T-helper 2 cell (primary cell): ENCODE data around the gene ARID3C.

Source experiments
- DNase-seq, 5 experiments: peaks; one replicate each; pipeline versions ENCODE4 v3.0.0 to v3.0.0-alpha.2; 2012 to 2022

Gene ARID3C

DNA sequence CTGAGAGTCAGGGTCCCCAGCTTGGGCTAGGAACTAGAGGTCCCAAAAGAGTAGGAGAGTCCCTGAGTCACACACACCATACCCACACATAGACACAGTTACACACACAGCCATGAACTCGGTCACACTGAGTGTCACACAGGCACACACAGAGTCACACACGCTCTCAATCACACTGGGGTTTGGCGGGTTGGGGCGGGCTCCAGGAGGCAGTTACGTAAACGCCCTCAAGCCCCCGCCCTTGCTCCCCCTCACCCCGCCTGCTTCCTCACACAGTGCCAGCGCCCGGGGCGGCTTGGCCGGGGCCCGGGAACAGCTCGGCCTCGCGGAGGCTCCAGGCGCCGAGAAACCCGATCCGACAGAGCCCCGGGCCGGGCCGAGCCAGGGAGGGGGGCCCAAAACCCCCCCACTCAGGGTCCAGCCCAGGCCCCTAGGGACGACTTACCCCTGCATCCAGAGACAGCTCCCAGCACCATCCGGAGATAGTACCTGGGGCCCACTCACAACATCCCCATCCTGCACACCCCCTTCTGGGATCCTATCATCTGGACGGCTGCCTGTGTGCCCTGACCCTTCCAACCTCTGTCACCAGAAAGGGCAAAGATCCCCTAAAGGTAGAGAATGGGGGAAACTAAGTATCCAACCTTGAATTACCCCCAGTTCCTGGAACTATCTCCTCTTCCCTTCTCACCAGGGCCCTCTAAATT, 35.8 kb downstream of the ARID3C start:
- DNase-seq: no peak

DNA sequence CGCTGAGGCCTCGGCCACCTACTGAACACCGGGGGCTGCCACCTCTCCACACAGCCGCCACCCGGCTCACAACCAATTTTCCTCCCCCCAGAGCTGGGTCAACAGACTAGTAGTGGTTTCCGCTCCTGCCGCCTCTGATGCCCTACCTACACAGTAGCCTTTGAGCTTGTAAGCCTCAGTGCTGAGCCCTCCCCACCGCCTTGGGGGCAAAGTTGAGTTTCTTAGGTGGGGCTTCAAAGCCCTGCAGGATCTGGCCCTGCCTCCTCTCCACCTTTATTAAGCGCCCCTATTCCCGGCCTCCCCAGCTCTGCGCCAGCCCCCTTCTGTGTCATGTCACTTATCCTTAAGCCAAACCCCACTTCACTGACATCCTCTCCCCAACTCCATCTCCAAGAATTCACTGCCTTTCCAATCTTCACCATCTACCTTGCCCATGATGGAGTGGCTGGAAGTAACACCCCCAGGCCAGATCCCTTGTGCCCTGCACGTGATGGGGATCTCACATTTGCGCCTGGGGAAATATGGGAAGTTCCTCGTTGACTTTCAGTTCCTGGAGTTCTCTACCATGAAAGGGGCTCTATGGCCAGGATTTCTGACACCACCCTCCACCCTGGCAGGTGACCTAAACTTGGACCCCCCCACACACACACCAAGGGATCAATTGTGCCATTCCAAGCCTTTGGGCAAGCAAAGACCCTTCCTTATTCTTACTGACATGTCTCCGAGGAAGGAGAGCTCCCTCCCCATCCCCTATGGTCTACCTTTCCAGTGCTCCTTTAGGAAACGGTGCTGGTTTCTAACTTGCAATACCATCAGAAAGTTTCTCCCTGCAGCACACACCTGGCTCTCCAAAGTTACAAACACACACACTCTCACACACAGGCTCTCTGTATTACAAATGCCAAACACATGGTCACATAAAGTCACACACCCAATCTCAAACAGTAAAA, 36.7 kb downstream of the ARID3C start:
- DNase-seq: no peak

DNA sequence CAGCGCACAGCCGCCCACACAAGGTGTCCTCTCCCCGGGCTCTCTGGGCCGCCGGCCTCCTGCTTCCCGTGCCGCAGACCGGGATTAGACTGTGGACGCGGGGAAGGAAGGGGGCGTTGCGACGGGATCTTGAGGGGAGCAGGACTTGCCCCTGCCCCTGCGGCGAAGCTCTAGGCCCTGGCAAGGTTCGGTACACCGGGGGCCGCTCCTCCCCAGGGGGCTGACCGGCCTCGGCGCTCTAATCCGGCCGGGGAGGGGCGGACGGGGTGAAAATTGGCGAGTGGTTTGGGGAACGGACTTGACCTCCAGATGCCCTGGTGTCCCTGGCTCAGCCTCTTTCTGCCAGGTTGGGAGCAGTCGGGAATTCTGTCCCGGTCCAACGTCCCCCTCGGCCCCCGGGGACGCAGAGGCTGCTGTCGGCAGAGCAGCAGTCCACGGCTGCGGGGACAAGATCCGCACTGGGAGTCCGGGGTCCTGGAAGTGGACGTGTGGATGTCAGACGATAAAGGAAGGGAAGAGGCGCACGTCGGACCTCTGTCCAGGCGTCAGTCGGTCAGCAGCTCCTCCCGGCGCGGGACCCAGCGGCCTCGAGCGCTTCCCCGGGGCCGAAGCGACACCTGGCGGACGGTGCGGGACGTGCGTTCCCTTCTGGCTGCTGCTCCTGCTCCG, 37.5 kb downstream of the ARID3C start:
- DNase-seq: peak; percentile 39 to 74 (median 63)

DNA sequence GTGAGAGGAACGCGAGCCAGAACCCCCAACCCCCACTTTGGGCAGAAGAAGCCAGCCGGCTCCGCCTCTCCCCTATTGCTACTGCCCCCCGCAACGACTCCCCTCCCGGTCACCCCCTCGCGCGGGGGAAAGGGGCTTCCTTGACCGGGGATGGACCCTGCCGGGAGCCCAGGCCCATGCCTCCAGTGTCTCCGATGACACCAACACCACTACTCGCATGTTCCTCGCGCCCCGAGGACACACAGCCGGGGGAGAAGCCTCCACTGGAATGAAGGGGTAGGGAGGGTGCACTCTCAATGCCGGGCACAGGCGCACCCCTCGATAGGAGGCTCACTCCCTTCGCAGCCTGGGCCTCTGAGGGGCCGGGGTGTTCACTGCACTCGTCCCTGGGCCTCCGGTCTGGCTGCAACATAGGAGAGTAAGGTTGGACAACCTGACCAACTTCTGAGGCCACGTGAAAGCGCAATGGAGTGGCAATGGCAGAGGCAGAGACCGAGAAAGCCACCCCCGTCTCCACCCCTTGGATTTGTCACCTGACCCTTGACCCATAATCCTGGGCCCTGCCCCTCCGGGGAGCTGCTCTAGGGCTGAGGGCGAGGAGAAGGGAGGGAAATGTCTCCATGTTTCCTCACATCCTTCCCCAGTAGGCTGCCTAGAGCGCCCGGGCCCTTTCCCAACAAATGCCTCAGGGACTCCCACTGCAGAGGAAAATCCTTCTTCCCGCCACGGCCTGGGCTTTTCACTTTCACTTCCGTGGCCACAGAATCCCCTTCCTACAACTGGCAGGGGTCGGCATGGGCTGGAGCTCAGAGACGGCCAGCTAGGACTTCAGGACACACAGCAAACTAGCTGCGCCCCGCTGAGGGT, 38.3 kb downstream of the ARID3C start:
- DNase-seq: peak in 1 of 5 experiments; percentile 5

DNA sequence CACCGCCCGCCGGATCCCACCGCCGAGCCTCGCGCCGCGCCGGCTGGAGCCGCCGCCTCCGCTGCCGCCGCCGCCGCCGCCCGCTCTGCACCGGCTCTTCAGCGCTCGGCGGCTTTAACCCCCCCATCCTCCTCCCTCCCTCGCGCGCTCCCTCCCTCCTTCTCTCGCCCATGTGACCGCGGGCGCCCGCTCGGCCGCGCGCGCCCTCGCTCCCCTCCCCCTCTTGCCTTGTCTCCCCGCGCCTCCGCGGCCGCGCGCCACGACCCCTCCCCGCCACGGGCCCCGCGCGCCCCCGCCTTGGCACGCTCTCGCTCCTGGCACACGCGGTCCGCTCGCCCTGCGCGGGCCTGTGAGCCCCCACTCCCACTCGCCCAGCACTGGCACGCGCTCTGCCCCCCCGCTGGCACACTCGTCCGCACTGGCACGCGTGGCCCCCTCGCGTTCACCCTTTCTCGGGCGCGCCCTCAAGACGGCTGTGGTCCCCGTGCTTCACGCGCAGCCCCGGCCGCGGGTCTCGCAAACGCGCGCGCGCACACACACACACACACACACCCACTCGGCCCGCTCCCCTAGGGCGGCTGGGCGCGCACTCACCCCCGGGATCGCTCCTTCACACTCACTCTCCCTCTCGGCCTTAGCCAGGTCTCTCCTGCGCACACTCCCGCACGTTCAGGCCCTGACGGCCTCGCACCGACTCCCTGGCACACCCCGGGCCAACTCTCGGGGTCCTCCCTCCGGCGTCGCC, 39.1 kb downstream of the ARID3C start, which contains the start of gene CNTFR:
TSS of gene CNTFR (minus strand) at position 89 of the 745 bp plus-strand sequence. CDS start 20,743 bp downstream, outside the sequence.
- peak in 1 of 5 experiments; percentile 50 for DNase-seq

DNA sequence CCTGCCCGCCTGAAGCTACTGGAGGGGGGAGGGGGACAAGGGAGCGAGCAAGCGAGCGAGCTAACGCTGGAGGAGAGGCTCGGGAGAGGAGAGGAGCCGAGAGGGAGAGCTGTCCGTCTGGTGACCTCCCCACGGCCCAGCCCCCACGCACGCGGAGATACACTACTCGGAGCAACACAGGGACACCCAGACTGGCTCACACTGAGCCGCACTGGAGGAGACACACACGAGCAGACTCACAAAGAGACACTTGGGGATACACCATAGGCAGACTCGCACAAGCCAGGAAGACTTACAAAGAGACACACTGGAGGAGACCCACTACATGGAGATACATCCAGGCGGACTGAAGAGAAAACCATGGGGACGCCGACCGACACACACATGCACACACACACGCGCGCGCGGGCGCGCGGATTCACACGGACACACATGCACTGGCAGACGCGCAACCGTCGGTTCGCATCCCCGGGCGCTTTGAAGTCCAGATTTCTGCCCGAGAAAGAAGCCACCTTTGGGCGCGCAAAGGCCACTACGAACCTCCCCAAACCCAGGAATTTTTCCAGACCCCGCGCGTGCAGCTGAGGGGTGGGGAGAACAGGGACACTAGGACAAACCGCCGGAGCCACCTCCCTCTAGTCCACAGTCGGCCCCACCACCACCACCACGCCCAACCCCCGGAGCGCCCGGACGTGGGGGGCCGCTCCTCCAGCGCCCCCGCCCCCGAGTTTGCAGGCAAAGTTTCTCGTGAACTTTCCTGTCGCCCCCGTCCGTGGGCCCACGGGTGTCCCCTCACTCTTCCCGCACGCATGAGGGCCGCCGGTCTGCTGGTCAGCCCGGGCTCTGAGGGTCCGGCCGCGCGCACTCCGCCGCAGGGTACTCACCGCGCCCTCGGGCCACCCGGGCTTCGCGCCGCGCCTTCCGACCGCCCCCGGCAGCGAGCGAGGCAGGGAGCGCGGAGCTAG, 39.9 kb downstream of the ARID3C start:
- no peak for DNase-seq

DNA sequence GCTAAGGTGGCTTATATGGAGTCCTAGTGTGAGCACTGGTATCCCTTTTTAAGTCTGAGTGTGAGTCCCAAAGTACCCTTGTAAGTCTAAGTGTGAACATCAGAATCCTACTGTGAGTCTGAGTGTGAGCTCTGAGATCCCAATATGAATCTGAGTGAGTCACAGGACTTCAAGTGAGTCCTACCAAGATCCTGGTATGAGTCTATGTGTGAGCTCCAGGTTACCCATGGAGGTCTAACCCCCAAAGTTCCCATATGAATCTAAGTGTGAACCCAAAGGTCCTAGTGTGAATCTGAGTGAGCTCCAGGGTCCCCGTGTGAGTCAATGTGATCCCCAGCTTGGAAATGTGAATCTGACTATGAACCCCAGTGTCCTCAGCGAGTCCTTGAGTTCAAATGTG, 41.6 kb downstream of the ARID3C start:
- no peak for DNase-seq

DNA sequence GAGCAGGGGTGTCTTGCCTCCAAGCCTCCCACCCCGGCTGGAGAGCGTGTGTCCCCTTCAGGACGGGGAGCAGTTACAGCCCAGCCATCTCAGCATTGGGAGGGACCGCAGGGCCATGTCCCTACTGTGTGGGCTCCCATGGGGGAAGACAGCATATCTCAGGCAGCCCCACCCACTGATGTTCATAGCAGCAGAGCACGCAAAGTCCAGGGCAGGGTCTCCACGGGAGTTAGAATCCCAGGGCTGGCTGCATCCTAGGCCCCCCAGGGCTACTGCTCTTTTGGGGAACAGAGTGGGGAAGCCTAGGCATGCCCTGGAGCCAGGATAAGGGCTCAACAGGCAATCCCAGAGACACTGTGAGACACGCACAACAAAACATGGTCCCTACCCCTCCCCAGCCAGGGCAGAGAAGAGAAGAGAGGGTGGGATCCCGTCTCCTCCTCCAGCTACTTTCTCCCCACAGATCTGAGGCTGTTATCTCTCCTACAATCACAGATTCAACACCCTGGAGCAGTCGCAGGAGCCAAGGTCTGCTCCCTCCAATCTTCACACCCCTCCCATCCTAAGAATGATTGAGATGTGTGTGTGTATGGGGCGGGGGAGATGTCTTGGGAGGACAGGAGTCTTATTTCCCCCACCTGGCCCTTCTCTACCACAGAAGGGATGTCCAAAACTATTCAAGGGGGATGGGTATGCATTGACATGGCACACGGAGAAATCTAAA, 42.8 kb downstream of the ARID3C start:
- DNase-seq: no peak

DNA sequence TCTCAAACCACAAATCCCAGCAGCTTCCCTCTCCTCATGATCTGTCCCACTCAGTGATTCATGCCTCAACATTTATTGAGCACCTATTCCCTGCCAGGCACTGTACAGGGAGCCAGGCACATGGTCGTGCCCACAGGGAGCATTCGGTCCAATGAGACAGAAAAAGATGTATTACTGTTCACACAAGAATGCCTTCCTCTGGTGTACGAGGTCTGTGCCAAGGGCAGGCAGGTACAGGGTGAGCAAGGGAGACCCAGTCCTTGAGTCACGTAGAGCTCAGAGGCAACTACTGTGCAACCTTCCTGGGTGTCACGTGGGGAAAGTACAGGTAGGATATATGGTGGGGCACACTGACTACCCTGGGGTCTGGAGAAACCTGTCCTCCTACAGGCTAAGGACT, 43.9 kb downstream of the ARID3C start:
- DNase-seq: no peak

DNA sequence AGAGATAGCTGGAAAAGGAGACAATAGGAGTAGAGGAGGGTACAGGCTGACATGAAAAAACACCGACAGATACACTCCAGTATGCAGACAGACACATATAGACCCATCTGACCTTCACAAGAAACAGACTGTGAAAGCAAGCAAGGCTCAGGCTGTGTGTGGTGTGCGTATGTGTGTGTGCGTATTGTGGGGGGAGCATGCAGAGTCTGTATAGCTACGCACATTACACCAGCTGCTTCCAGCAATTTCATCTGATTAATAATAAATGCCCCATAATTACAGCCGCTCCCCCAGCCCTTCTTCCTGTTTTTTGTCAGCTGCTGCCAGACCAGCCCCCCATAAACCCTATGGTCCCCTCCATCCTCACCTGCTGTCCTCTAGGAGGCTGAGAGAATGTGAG, 46.1 kb downstream of the ARID3C start:
- DNase-seq: no peak

DNA sequence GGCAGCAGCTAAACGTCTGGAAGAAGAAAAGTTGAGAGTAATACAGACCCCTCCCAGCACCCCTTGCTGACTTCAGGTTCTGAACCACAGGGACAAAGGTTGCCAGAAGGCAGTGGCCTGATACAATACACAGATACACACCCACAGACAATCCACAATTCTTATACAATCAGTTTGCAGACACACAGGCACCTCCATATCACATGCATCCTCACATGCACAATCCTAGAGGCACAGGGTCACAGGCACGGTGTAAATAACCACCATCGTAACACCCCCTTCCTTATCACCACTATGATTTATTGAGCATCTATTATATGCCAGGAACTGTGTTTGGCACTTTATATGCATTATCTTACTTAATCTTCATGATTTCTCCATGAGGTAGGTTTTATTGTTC, 47.5 kb downstream of the ARID3C start:
- DNase-seq: no peak

DNA sequence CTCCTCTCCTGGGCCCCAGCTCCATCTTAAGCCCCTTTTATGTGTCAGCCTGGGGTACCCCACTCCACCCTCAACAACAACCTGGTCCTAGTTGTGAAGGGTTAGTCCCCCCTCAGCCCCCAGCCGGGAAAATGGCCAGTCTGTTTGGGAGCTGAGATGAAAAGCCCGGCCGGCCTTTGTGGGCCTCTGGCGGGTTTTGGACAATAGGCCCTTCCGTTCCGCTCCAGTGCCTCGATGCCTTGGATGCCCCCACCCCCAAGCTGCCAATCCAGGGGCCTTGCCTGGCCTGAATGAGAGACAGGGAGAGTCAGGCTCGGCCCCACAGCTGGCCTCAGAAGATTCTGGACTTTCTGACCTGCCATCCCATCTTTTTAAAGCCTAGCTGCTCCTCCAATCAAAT, 48.5 kb downstream of the ARID3C start:
- no peak for DNase-seq

DNA sequence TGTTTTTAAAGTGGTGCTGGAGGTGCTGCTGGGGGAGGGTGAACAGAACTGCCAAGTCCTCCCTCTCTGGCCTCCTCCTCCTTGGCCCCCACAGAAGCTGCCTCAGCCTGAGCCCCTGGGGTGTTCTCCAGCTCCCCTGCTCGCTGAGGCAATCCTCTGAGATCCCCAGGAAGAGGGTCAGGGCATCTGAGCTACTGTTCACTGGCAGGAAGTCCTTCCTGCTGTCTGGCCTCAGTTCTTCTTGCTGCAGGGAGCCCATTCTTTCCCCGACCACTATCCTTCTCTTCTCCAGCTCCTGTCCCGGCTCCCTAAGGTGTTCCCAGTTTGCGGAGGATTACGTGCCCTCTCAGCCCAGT, 49.1 kb downstream of the ARID3C start:
- no peak for DNase-seq

DNA sequence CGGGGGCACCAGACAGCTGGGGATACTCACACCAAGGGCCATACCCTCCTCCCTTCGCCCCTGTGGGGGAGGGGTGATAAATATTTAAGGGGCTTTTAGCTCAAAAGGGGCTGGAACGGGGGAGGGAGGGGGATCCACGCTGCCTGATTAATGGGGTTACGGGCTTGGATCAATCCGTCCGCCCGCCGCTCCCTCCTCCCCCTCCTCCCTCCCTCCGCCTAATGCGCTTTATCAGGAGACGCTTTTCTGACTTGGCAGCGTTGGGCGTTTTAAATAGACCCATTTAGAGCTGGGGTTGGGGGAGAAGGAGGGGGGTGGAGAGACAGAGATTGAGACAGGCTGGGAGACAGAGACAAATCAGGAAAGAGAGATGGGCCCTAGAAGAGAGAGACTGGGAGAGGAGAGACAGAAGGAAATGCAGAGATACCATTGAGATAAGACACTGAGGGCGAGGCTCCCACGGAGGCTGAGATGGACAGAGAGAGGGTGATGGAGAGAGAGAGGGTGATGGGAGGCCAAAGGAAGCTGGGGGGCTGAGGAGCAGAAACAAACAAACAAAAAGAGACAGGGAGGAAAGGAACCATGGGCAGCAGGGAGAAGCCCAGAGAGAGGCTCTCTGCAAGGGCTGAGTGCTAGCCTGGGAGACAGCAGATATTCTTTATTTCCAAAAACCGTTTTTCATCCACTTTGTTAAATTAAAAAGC, 49.6 kb downstream of the ARID3C start:
- no peak for DNase-seq

DNA sequence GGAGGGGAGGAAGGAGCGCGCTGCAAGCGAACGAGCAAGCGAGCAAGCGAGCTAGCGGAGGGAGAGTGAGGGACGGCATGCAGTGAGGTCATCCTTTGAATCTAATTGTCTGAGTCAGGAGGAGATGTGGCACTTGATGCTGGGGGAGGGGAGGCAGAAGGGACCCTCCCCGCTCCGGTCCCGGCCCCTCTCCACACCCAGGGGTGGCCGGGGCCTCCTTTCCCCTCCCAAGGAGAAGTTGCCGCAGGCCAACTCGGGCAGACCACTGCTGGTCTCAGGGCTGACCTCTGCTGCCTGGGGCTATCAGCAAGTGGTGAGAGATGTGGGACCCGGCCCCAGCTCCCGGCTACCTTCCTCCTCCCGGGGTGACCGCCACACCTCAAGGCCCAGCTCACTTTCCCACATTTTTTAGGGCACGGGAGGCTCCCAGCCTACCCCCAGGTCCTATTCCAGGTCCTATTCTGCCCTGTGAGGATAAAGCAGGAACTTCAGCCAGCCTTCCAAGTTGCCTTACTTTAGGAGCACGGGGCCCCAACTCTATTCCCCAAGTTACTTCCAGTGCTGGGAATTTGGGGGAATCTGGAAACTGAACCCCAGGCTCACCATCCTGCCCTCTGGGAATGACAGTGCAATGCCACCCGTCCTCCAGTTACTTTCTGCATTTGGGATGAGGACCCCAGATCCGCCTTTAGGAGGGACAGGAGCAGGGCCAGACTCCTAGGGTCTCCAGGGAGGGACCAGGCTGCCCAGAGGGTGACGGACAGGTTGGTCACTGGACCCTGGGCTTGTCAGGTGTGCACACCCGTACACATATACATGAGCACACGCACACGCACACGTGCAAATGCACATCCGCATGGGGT, 50.4 kb downstream of the ARID3C start:
- DNase-seq: peak in 1 of 5 experiments; percentile 12

DNA sequence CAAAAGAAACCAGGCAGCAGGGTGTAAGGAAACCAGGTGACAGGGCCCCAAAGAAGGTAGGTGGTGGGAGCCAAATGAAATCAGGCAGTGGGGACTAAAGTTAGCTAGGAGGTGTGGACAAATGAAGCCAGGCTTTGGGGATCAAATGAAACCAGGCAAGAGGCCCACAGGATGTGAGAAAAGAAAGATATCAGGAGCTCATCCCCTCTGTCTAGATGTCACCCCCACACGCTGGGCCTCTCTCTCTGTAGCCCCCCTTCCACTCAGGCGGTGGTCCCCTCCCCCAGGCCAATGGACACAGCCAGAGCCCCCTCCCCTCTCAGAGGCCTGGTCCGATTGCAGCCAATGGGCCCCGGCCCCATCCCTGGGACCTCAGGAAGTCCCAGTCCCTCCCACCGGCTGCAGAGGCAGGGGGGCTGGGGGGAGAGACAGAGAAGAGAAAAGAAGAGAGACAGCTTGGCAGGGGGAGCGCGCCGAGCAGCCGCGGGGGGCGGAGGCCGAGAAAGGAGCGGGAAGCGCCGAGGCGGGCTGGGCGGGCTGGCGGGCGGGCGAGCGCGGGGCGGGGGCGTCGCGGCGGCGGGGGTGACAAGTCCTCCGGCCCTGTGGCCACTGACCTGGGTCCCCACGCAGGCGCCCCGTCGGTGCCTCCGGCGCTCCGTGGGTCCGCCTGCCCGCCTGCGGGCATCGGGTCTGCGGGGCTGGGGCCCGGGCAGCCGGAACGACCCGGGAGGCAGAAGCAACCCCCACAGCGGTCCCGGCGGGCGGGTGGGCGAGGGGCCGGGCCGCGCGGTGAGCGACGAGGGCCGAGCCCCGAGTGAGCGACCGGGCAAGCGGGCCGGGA, 51.2 kb downstream of the ARID3C start:
- DNase-seq: no peak
